SK-N-SH treated with all-trans-retinoic acid at 6 μM for 48 hours (cell line): ENCODE measurements around the gene TMTC3.

ENCODE experiments used
- ATAC-seq: fragments of 200-7000 bp; cut with Tn5 transposase; 3 replicates; pipeline ENCODE4 v1.9.1; 2020; ENCODE audit warnings: mild to moderate bottlenecking, moderate library complexity
- BACH2 ChIP-seq: fragments of 250-450 bp; sonication (Bioruptor Pico); IDR thresholded peaks from 2 replicates; pipeline ENCODE4 v1.9.0; 2021; ENCODE audit warnings: mild to moderate bottlenecking, borderline replicate concordance
- CREB5 ChIP-seq: fragments of 250-450 bp; sonication (Bioruptor Pico); IDR thresholded peaks from 2 replicates; pipeline ENCODE4 v1.5.1; 2020; ENCODE audit warnings: low read depth, mild to moderate bottlenecking, moderate library complexity
- CSRNP3 ChIP-seq: fragments of 250-450 bp; sonication (Bioruptor Pico); IDR thresholded peaks from 2 replicates; pipeline ENCODE4 v1.5.1; 2021; ENCODE audit warnings: mild to moderate bottlenecking, moderate library complexity
- ESRRG ChIP-seq: fragments of 250-450 bp; sonication (Bioruptor Pico); IDR thresholded peaks from 2 replicates; pipeline ENCODE4 v1.6.1; 2021; ENCODE audit warnings: mild to moderate bottlenecking
- GLIS3 ChIP-seq: fragments of 250-450 bp; sonication (Bioruptor Pico); IDR thresholded peaks from 2 replicates; pipeline ENCODE4 v1.5.0; 2020; ENCODE audit warnings: mild to moderate bottlenecking, moderate library complexity
- ISL1 ChIP-seq: fragments of 250-450 bp; sonication (Bioruptor Pico); IDR thresholded peaks from 2 replicates; pipeline ENCODE4 v2.1.2; 2022; ENCODE audit warnings: mild to moderate bottlenecking, moderate library complexity
- OSR1 ChIP-seq: fragments of 250-450 bp; sonication (Bioruptor Pico); IDR thresholded peaks from 2 replicates; pipeline ENCODE4 v1.8.0; 2022; ENCODE audit warnings: moderate library complexity, mild to moderate bottlenecking, inconsistent platforms
- POU6F1 ChIP-seq: fragments of 250-450 bp; sonication (Bioruptor Pico); IDR thresholded peaks from 2 replicates; pipeline ENCODE4 v1.8.0; 2021; ENCODE audit warnings: low read depth, mild to moderate bottlenecking, moderate library complexity, borderline replicate concordance
- PPARA ChIP-seq: fragments of 250-450 bp; sonication (Bioruptor Pico); IDR thresholded peaks from 2 replicates; pipeline ENCODE4 v1.5.0; 2020; ENCODE audit warnings: mild to moderate bottlenecking, borderline replicate concordance
- RARB ChIP-seq: fragments of 250-450 bp; sonication (Bioruptor Pico); IDR thresholded peaks from 2 replicates; pipeline ENCODE4 v1.8.0; 2021; ENCODE audit warnings: mild to moderate bottlenecking, moderate library complexity
- TCF4 ChIP-seq: fragments of 250-450 bp; sonication (Bioruptor Pico); IDR thresholded peaks from 2 replicates; pipeline ENCODE4 v1.8.0; 2021; ENCODE audit warnings: mild to moderate bottlenecking, moderate library complexity, borderline replicate concordance
- TOX ChIP-seq: fragments of 250-450 bp; sonication (Bioruptor Pico); IDR thresholded peaks from 2 replicates; pipeline ENCODE4 v1.8.0; 2021; ENCODE audit warnings: mild to moderate bottlenecking, moderate library complexity, borderline replicate concordance
- TSHZ2 ChIP-seq: fragments of 250-450 bp; sonication (Bioruptor Pico); IDR thresholded peaks from 2 replicates; pipeline ENCODE4 v1.5.0; 2020; ENCODE audit warnings: mild to moderate bottlenecking, moderate library complexity
- ZC3H10 ChIP-seq: fragments of 250-450 bp; sonication (Bioruptor Pico); IDR thresholded peaks from 2 replicates; pipeline ENCODE4 v1.5.1; 2021; ENCODE audit warnings: mild to moderate bottlenecking, moderate library complexity
- ZFP3 ChIP-seq: fragments of 250-450 bp; sonication (Bioruptor Pico); IDR thresholded peaks from 2 replicates; pipeline ENCODE4 v1.5.0; 2020; ENCODE audit warnings: mild to moderate bottlenecking, moderate library complexity
- ZFP30 ChIP-seq: fragments of 450-650 bp; formaldehyde crosslinking; IDR thresholded peaks from 2 replicates; pipeline ENCODE4 v1.5.0; 2022; ENCODE audit warnings: mild to moderate bottlenecking, moderate library complexity
- ZNF565 ChIP-seq: fragments of 450-650 bp; formaldehyde crosslinking; conservative IDR thresholded peaks from 2 replicates; pipeline ENCODE4 v1.5.0; 2020; ENCODE audit warnings: low read depth, mild to moderate bottlenecking, moderate library complexity
- ZNF70 ChIP-seq: fragments of 450-650 bp; formaldehyde crosslinking; IDR thresholded peaks from 2 replicates; pipeline ENCODE4 v1.5.0; 2020; ENCODE audit warnings: mild to moderate bottlenecking, moderate library complexity

TMTC3 gene

GRCh38 chr12:88242939-88243338 is 100.8 kb downstream of the TMTC3 start:
- no peak for ATAC-seq
- TF ChIP-seq ZC3H10 (CRISPR knock-in tag), result no peak
- TF ChIP-seq POU6F1 (CRISPR knock-in tag), result no peak
- TF ChIP-seq CREB5 (CRISPR knock-in tag), result no peak
- TF ChIP-seq TOX (CRISPR knock-in tag), result no peak
- TF ChIP-seq OSR1 (CRISPR knock-in tag), result no peak
- no peak for TF ChIP-seq CSRNP3 (CRISPR knock-in tag)
- TF ChIP-seq TSHZ2 (CRISPR knock-in tag), result no peak
- no peak for TF ChIP-seq ISL1
- TF ChIP-seq BACH2 (CRISPR knock-in tag), result no peak
- no peak for TF ChIP-seq TCF4

- no peak; the same call in 2 of the 3 replicates for ATAC-seq
- TF ChIP-seq BACH2 (CRISPR knock-in tag) (no peak), ISL1 (peak; percentile 44; the same call in 1 of the 2 replicates)
Measured at GRCh38 chr12:88243982-88244381, 101.9 kb downstream of the TMTC3 start.

- TF ChIP-seq ZC3H10 (CRISPR knock-in tag) (0 out of 2 replicates have a peak, but pooled peaks have one; percentile 22), TOX (CRISPR knock-in tag) (no peak), ISL1 (peak; percentile 83)
Measured at GRCh38 chr12:88245905-88246304, 103.8 kb downstream of the TMTC3 start.

GRCh38 chr12:88247241-88247643 is 105.1 kb downstream of the TMTC3 start:
- peak; percentile 89 for ATAC-seq
- no peak for TF ChIP-seq TCF4
- TF ChIP-seq ZNF70 (CRISPR knock-in tag), result no peak
- TF ChIP-seq ISL1, result peak; percentile 73
- TF ChIP-seq CREB5 (CRISPR knock-in tag), result no peak

More at GRCh38 chr12:88245905-88246304, 103.8 kb downstream of the TMTC3 start:
- ATAC-seq, result peak; percentile 22; the same call in 2 of the 3 replicates

GRCh38 chr12:88248606-88249005 is 106.5 kb downstream of the TMTC3 start:
- ATAC-seq, result no peak
- TF ChIP-seq POU6F1 (CRISPR knock-in tag), result no peak
- no peak for TF ChIP-seq GLIS3 (CRISPR knock-in tag)
- TF ChIP-seq ZNF70 (CRISPR knock-in tag), result no peak
- TF ChIP-seq ESRRG (CRISPR knock-in tag), result no peak
- no peak for TF ChIP-seq RARB (CRISPR knock-in tag)
- no peak for TF ChIP-seq PPARA (CRISPR knock-in tag)
- no peak for TF ChIP-seq CREB5 (CRISPR knock-in tag)
- TF ChIP-seq BACH2 (CRISPR knock-in tag), result no peak
- TF ChIP-seq ZFP30 (CRISPR knock-in tag), result no peak
- TF ChIP-seq OSR1 (CRISPR knock-in tag), result no peak
- no peak for TF ChIP-seq ISL1
- TF ChIP-seq ZC3H10 (CRISPR knock-in tag), result no peak
- no peak for TF ChIP-seq ZFP3
- TF ChIP-seq ZNF565, result no peak
- TF ChIP-seq TSHZ2 (CRISPR knock-in tag), result no peak
